ENCODE data around the gene HOXD11. TPM values are rescaled to one million over a fixed set of nuclear protein-coding genes. Genes with fewer than 3 reads are reported as not detected.

The HOXD11 gene
- total and polyA plus RNA-seq, 8 donors, result not detected

- Histone ChIP-seq H3K9me3 (no peaks in the 10 kb centered on the region), H3K27ac (no peak overlapping the region), H3K4me3 (no peak overlapping the region), H3K36me3 (no peaks in the 10 kb centered on the region), H3K27me3 (peaks cover 8 to 83% (median 21%) of the 10 kb centered on the region in 4 donors), H3K4me1 (no peaks in the 10 kb centered on the region)
- TF ChIP-seq CTCF (IDR thresholded peaks at IDR 0.05), result no peak
- DNase-seq, result no peak
- intact Hi-C loops (cut with DNase I), result no loop called here
- ATAC-seq, result no peak
- 15 to 19% methylated on average over 7 of the region's 7 CpGs for WGBS, 2 donors
- FAIRE-seq, result no peak
These were observed 3.6 kb downstream of the HOXD11 start for GRCh38 chr2:176110415-176111308.

GRCh38 chr2:176111309-176111663 lies 4.2 kb downstream of the HOXD11 start:
- ATAC-seq, result peak in 3 of 4 donors; percentile 47 to 70 (median 51)
- H3K27me3 ChIP-seq, result peaks cover 8 to 89% (median 27%) of the 10 kb centered on the region in 4 donors
- no peak overlapping the region for H3K4me3 ChIP-seq
- peak in 1 of 6 donors; percentile 64 for DNase-seq
- TF ChIP-seq CTCF (IDR thresholded peaks at IDR 0.05), result peak in 1 of 4 donors; percentile 22
- 4% methylated on average over 16 of the region's 16 CpGs for WGBS, 2 donors
- no peaks in the 10 kb centered on the region for H3K36me3 ChIP-seq
- no peak overlapping the region for H3K27ac ChIP-seq
- no peaks in the 10 kb centered on the region for H3K9me3 ChIP-seq
- intact Hi-C loops (cut with DNase I), result no loop called here
- no peaks in the 10 kb centered on the region for H3K4me1 ChIP-seq
- FAIRE-seq, result no peak

- Histone ChIP-seq H3K27ac (no peak overlapping the region), H3K27me3 (peaks cover 8 to 92% (median 33%) of the 10 kb centered on the region in 4 donors), H3K9me3 (no peaks in the 10 kb centered on the region), H3K36me3 (no peaks in the 10 kb centered on the region), H3K4me1 (no peaks in the 10 kb centered on the region), H3K4me3 (no peak overlapping the region)
- ATAC-seq, result no peak
- WGBS, 2 donors, result 5 to 7% methylated on average over 29 of the region's 29 CpGs
- FAIRE-seq, result no peak
- intact Hi-C loops (cut with DNase I), result no loop called here
- DNase-seq, result no peak
- TF ChIP-seq CTCF (IDR thresholded peaks at IDR 0.05), result no peak
These were observed 4.8 kb downstream of the HOXD11 start for GRCh38 chr2:176111846-176112374.

GRCh38 chr2:176112375-176113302 lies 5.6 kb downstream of the HOXD11 start:
- no peak for ATAC-seq
- Histone ChIP-seq H3K4me3 (no peak overlapping the region), H3K27me3 (peaks cover 8 to 95% (median 34%) of the 10 kb centered on the region in 4 donors), H3K4me1 (no peaks in the 10 kb centered on the region), H3K27ac (no peak overlapping the region), H3K9me3 (no peaks in the 10 kb centered on the region), H3K36me3 (no peaks in the 10 kb centered on the region)
- TF ChIP-seq CTCF (IDR thresholded peaks at IDR 0.05), result no peak
- FAIRE-seq, result no peak
- 7 to 8% methylated on average over 40 of the region's 40 CpGs for WGBS, 2 donors
- no peak for DNase-seq
- intact Hi-C loops (cut with DNase I), result no loop called here
